Testis (tissue), 2 donors: ENCODE measurements around the gene EIF4G2.

Experiments
- CTCF ChIP-seq, 3 experiments: fragments of 450-650 bp in 2 of 3; fragments of 200-600 bp in 1 of 3; sonication (generic) in 1 of 3; IDR thresholded peaks; one replicate each; pipeline ENCODE4 v1.5.1; 2016 to 2019; ENCODE audit warnings: antibody characterized with exemption in 3 of 3, mild to moderate bottlenecking in 2 of 3, moderate library complexity in 1 of 3
- POLR2A ChIP-seq: fragments of 450-650 bp; IDR thresholded peaks from one replicate; pipeline ENCODE4 v1.6.1; 2017; ENCODE audit warnings: antibody characterized with exemption, mild to moderate bottlenecking, moderate library complexity

DNA sequence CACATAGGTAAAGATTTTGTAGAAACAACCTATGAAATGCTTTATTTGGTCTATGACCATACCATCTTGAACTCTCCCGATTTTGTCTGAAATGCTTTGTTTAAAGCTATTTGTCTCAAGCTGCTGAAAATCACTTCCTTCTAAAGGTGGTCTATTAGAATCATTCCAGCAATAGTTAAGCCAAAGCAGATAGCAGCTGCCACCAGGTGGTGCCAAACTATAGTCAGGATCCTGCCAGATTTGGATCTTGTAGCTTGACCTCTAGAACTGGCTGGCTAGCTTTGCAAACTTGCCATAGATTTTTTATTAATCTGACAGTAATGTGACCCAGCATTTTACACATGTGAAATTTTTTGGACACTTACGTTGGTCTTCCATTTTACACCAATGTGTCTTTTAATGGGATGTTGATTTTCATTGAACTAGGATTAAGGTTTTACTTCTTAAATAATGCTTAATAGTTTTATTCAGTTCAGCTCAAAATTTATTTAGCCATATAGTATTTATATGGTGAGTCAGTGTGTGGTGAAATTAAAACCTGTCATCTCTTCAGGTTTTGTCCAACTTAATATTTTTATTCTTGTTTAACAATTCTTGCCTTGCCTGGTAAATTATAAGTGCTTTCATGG, 38.0 kb downstream of the EIF4G2 start:
- peak; percentile 37 to 44 (median 42) for TF ChIP-seq CTCF (IDR thresholded peaks at IDR 0.05)
- TF ChIP-seq POLR2A, result no peak
